Measurements from ENCODE around the gene CAPN14.

- no peak for TF ChIP-seq CTCF (IDR thresholded peaks at IDR 0.05)
- no peak for TF ChIP-seq POLR2A (IDR thresholded peaks at IDR 0.05)
These were observed 24.4 kb upstream of the CAPN14 start for GRCh38 chr2:31241625-31242270.

Measured in uterus (tissue), 2 donors.